Stimulated activated CD4-positive, alpha-beta T cell treated with anti-CD3 and anti-CD28 coated beads, Interleukin-1b, Interleukin-23, amount 100 ng/mL, for 24 hours (primary cell): Measurements from ENCODE around the gene GSDMA.
"Not testable (repeated sequence)": the region's sequence is repeated elsewhere in the genome, so short reads cannot be mapped to it uniquely, and the experiment has no call there.

Source experiments
- DNase-seq, 4 experiments: peaks; one replicate each; pipeline ENCODE4 v3.0.0-alpha.2; 2020; ENCODE audit warnings: low read depth in 4 of 4, low spot score in 1 of 4

Gene GSDMA

DNA sequence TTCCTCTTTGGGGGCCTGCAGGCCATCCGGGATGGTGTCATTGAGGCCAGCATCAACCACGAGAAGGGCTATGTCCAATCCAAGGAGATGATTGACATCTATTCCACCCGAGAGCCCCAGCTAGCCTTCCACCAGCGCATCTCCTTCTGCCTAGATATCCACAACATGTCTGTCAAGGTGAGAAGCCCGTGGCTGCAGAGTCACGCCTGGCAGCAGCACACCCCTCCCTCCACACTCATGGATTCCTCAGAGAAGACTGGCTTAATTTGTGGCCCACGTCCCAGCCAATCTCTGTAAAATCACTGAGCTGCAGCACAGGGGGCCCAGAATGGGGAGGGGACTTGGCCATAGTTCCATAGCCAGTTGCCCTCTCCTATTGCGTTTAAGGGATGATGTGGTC, 33.4 kb downstream of the GSDMA start:
- DNase-seq = no peak

DNA sequence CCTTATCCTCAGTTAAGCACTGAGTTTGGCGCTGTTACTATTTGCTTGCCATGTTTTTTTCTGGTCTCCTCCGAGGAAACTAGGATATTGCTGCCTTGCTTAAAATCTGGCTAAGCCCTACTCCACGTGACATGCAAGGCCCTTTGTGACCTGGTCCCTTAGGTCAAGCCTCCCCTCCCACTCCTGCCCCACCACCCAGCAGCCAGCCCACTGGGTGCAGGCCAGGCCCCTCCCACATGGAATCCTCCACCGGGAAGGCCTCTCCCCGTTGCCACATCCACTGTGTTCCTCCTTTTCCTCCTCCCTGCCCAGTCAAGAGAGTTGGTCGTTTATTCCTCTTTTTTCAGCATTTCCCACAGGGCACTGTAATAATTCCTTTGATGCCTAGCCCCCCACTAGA, 34.0 kb downstream of the GSDMA start:
- DNase-seq = no peak

DNA sequence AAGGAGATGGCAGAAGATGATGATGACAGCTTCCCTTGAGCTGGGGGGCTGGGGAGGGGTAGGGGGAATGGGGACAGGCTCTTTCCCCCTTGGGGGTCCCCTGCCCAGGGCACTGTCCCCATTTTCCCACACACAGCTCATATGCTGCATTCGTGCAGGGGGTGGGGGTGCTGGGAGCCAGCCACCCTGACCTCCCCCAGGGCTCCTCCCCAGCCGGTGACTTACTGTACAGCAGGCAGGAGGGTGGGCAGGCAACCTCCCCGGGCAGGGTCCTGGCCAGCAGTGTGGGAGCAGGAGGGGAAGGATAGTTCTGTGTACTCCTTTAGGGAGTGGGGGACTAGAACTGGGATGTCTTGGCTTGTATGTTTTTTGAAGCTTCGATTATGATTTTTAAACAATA, 34.7 kb downstream of the GSDMA start:
- DNase-seq = no peak

DNA sequence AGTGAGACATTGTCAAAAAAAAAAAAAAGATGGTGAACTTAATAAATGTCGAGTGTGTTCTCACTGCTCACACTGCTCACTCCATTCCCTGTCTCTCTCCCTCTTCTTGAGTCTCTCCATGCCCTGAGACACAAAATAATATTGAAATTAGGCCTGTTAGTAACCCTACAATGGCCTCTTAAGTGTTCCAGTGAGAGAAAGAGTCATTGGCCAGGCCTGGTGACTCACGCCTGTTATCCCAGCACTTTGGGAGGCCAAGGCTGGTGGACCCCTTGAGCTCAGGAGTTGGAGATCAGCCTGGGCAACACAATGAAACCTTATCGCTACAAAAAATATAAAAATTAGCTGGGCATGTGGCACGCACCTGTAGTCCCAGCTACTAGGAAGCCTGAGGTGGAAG, 36.3 kb downstream of the GSDMA start:
- no peak for DNase-seq

DNA sequence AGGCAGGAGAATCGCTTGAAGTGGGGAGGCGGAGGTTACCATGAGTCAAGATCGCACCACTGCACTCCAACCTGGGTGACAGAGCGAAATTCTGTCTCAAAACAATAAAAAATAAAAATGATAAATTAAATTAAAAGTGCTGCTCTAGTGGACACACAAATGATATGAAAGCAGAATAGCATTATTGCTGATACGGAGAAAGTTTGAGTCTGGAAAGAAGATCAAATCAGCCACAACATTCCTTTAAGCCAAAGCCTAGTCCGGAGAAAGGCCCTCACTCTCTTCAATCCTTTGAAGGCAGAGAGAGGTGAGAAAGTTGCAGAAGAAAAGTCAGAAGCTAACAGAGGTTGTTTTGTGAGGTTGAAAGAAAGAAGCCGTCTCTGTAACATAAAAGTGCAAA, 37.4 kb downstream of the GSDMA start:
- no peak for DNase-seq

DNA sequence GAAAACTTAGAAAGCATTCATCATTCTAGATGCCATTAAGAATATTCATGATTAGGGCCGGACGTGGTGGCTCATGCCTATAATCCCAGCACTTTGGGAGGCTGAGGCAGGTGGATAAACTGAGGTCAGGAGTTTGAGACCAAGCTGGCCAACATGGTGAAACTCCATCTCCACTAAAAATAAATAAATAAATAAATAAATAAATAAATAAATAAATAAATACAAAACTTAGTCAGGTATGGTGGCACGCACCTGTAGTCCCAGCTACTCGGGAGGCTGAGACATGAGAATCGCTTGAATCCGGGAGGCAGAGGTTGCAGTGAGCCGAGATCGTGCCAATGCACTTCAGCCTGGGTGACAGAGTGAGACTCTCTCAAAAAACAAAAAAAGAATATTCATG, 38.5 kb downstream of the GSDMA start:
- not testable (repeated sequence) for DNase-seq

DNA sequence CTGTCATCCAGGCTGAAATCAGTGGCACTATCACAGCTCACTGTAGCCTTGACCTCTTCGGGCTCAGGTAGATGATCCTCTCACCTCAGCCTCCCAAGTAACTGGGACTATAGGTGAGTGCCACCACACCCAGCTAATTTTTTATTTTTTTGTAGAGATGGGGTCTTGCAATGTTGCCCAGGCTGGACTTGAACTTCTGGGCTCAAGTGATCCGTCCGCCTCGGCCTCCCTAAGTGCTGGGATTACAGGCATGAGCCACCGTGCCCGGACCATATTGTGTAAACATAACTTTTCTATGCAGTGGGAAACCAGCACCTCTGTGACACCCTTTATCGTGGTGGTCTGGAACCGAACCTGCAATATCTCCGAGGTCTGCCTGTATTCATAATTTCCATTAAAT, 41.3 kb downstream of the GSDMA start:
- no peak for DNase-seq

DNA sequence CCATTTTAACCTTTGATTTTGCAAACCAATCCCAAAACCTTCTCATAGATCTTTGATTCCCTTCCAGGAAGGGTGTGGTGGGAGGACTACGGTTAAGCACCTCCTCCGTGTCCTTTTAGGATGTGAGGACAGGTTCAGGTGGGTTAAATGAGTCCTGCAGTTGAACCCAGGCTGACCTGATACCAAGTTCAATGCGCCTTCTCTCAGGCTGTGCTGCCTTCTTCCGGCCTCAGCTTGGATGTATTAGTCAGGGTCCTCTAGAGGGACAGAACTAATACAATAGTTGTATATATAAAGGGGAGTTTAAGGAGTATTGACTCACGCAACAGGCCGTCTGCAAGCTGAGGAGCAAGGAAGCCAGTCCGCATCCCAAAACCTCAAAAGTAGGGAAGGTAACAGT, 41.9 kb downstream of the GSDMA start:
- DNase-seq = no peak

DNA sequence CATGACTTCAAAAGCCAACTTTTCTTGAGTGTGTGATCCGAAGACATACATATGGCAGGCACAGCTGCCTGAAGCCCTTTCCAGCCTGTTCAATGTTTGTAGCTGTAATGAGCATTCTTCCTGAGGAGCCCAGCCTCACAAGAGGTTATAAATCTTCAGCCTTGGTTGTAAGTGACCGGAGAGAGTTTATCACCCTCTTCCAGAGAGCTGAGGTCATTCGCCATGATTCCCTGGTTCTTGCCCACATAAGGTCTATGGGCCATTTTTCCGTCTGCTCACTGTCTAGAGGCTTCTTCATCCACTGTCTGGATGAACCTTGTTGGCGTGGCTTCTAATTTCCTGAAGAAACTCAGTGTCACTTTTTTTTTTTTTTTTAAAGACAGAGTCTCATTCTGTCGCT, 42.7 kb downstream of the GSDMA start:
- DNase-seq = no peak

DNA sequence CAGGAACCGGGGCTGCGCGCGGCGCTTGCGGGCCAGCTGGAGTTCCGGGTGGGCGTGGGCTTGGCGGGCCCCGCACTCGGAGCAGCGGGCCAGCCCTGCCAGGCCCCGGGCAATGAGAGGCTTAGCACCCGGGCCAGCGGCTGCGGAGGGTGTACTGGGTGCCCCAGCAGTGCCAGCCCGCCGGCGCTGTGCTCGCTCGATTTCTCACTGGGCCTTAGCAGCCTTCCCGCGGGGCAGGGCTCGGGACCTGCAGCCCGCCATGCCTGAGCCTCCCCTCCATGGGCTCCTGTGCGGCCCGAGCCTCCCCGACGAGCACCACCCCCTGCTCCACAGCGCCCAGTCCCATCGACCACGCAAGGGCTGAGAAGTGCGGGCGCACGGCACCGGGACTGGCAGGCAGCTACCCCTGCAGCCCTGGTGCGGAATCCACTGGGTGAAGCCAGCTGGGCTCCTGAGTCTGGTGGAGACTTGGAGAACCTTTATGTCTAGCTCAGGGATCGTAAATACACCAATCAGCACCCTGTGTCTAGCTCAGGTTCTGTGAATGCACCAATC, 48.2 kb downstream of the GSDMA start:
- DNase-seq = not testable (repeated sequence)

DNA sequence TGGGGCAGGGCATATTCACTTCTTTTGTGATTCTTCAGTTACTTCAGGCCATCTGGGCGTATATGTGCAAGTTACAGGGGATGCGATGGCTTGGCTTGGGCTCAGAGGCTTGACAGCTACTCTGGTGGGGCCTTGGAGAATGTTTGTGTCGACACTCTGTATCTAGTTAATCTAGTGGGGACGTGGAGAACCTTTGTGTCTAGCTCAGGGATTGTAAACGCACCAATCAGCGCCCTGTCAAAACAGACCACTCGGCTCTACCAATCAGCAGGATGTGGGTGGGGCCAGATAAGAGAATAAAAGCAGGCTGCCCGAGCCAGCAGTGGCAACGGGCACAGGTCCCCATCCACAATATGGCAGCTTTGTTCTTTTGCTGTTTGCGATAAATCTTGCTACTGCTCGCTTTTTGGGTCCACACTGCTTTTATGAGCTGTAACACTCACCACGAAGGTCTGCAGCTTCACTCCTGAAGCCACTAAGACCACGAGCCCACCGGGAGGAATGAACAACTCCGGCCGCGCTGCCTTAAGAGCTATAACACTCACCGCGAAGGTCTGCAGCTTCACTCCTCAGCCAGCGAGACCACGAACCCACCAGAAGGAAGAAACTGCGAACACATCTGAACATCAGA, 49.3 kb downstream of the GSDMA start:
- not testable (repeated sequence) for DNase-seq

DNA sequence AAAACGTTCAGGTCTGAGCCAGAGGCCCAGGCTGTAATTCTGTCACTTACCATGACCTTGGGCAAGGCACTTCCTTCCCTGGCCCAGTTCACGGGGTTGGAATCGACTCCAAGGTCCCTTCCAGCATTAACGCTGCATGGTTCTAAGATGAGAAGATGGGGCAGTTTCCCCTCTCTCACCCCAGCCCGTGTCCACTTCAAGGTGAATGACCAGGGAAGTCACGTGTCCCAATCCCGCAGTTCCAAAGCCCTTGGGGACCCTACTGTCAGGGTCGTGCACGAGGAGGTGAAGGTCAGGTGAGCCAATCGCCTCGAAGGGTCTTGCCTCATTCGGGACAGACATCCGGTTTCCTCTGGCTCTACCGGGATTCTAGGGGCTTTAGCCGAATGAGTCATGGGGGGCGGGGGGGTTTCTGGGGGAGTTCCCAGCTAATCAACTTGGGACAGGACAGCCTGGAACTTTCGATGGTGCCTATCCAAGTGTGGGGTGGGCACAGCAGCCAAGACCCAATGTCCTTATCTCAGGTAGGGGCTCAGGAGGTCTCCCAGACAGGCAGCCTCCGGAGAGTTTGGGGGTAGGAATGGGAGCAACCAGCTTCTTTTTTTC, 51.7 kb downstream of the GSDMA start:
- DNase-seq = no peak

DNA sequence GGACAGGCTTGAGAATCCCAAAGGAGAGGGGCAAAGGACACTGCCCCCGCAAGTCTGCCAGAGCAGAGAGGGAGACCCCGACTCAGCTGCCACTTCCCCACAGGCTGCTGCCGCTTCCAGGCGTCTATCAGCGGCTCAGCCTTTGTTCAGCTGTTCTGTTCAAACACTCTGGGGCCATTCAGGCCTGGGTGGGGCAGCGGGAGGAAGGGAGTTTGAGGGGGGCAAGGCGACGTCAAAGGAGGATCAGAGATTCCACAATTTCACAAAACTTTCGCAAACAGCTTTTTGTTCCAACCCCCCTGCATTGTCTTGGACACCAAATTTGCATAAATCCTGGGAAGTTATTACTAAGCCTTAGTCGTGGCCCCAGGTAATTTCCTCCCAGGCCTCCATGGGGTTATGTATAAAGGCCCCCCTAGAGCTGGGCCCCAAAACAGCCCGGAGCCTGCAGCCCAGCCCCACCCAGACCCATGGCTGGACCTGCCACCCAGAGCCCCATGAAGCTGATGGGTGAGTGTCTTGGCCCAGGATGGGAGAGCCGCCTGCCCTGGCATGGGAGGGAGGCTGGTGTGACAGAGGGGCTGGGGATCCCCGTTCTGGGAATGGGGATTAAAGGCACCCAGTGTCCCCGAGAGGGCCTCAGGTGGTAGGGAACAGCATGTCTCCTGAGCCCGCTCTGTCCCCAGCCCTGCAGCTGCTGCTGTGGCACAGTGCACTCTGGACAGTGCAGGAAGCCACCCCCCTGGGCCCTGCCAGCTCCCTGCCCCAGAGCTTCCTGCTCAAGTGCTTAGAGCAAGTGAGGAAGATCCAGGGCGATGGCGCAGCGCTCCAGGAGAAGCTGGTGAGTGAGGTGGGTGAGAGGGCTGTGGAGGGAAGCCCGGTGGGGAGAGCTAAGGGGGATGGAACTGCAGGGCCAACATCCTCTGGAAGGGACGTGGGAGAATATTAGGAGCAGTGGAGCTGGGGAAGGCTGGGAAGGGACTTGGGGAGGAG, 52.5 kb downstream of the GSDMA start, which contains the start of gene CSF3:
TSS of gene CSF3 (plus strand) at position 436 of the 993 bp plus-strand sequence. CDS start at position 471, 35 bp downstream.
- DNase-seq = no peak

DNA sequence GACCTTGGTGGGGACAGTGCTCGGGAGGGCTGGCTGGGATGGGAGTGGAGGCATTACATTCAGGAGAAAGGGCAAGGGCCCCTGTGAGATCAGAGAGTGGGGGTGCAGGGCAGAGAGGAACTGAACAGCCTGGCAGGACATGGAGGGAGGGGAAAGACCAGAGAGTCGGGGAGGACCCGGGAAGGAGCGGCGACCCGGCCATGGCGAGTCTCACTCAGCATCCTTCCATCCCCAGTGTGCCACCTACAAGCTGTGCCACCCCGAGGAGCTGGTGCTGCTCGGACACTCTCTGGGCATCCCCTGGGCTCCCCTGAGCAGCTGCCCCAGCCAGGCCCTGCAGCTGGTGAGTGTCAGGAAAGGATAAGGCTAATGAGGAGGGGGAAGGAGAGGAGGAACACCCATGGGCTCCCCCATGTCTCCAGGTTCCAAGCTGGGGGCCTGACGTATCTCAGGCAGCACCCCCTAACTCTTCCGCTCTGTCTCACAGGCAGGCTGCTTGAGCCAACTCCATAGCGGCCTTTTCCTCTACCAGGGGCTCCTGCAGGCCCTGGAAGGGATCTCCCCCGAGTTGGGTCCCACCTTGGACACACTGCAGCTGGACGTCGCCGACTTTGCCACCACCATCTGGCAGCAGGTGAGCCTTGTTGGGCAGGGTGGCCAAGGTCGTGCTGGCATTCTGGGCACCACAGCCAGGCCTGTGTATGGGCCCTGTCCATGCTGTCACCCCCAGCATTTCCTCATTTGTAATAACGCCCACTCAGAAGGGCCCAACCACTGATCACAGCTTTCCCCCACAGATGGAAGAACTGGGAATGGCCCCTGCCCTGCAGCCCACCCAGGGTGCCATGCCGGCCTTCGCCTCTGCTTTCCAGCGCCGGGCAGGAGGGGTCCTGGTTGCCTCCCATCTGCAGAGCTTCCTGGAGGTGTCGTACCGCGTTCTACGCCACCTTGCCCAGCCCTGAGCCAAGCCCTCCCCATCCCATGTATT, 53.5 kb downstream of the GSDMA start:
- no peak for DNase-seq

DNA sequence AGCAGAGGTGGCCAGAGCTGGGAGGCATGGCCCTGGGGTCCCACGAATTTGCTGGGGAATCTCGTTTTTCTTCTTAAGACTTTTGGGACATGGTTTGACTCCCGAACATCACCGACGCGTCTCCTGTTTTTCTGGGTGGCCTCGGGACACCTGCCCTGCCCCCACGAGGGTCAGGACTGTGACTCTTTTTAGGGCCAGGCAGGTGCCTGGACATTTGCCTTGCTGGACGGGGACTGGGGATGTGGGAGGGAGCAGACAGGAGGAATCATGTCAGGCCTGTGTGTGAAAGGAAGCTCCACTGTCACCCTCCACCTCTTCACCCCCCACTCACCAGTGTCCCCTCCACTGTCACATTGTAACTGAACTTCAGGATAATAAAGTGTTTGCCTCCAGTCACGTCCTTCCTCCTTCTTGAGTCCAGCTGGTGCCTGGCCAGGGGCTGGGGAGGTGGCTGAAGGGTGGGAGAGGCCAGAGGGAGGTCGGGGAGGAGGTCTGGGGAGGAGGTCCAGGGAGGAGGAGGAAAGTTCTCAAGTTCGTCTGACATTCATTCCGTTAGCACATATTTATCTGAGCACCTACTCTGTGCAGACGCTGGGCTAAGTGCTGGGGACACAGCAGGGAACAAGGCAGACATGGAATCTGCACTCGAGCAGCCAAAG, 54.7 kb downstream of the GSDMA start:
- DNase-seq = no peak

DNA sequence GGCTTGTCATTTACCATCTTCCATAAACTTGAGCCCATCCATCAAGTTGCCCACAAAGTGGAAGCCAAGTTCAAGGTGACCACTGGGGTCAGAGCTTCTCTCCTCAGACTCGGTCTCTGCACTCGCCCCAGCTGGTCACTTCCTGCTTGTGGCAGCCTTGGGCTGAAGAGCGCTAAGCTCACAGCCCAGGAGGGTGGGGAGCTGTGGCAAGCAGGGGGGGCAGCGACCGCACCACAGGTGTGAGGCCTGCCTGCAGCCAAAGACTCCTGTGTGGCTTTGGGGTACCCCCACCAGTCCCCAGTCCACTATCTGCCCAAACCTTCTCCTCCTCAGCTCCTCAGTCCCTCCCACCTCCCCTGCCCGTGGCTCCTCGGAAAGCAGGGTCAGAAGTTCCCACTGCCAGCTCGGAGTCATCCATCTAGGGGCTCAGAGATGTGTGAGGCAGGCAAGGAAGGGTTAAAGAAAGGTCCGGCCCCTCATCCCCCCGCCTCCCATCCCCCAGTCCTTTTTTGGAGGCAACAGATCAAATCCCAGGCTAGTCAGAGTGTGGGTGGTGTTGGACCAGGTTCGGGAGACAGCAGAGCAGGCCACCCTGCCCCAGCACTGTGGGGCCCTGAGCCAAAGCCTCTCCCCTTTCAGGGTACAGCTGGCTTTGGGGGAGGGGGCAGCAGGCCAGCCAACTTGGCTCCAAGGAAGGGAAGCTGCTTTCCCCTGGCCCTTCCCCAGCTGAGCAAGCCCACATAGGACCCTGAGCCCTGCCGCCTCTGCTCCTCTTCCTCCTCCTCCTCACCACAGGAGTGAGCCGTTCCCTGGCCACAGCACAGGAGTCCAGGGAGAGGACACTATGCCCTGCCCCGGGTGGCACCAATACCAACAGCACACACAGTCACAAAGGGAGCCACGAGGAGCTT, 55.7 kb downstream of the GSDMA start:
- no peak for DNase-seq

DNA sequence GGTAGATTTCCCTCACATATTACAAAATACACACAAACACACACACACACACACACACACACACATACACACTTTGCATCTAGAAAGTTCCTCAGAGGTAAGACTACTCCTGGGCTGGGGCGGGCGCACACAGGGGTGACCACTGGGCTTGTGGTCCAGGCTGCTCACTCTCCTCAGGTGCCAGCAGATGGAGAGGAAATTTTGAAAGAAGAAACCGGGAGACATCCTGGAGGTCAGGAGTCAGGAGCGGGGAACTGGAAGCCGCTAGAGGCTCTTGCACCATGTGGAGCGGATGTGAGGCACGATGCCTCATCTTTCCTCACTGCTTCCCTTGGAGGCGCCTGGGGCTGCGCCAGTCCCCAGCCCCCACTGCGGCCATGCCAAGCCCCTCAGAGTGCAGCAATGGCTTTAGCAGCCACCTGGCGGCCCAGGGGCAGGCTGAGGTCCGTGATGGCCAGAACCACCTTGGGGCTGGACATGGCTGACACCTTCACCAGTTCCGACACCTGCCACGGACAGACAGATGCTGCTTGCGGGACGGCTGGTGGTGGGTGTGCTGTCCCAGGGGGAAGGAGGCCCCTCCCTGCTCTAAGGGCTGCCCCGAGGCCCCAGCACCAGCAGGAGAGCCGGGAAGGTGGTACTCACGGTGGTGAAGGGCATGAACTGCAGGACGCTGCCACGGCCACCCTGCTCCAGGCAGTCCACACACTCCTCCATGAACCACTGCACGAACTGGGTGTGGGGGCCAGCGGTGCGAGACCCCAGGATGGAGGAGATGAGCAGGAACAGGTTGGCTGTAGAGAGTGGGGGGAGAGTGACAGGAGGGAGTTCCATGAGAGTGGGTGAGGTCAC, 56.6 kb downstream of the GSDMA start:
- DNase-seq = no peak

DNA sequence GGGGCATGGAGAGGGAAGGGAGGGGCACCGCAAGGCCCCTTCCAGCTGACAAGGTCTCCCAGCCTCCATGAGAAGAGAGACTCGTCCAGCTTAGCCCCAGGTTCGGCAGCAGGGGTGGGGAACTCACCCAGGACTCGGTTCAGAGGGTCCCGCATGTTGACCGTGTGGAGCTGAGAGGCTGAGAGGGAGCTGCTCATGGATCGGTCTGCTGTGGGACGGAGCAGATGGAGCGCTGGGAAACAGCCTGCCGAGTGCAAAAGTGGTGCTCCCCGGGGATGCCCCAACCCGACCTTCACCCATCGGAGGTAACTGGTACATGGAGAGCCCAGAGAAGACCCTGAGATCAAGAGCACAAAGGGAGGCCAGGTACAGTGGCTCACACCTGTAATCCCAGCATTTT, 57.3 kb downstream of the GSDMA start:
- DNase-seq = no peak
